ENCODE data around the gene UAP1L1. TPM values are rescaled to one million over a fixed set of nuclear protein-coding genes. Genes with fewer than 3 reads are reported as not detected.

The UAP1L1 gene
- total and polyA plus RNA-seq, 11 donors = 3.9 to 15.1 (median 9.4) TPM

GRCh38 chr9:137086531-137087408 lies 9.5 kb downstream of the UAP1L1 start, which contains the start of gene MAN1B1:
TSS of gene MAN1B1 (plus strand) at chr9:137086985. CDS start at chr9:137087000, 15 bp downstream.
- Histone ChIP-seq H3K4me1 (peaks cover 0 to 31% (median 21%) of the 10 kb centered on the region in 12 donors), H3K36me3 (peaks cover 0 to 35% (median 29%) of the 10 kb centered on the region in 9 donors), H3K9me3 (no peaks in the 10 kb centered on the region), H3K27ac (peak within 1 kb of the TSS; percentile 85 to 97 (median 96)), H3K27me3 (no peaks in the 10 kb centered on the region), H3K4me3 (peak within 1 kb of the TSS; percentile 56 to 94 (median 78))
- WGBS, 4 donors = 0% methylated on average over 34 to 101 of the region's 101 CpGs
- ATAC-seq (peak; percentile 90 to 97 (median 94)), DNase-seq (peak; percentile 98 to 100 (median 99))
- intact Hi-C loops (cut with DNase I) = no loop called here
- TF ChIP-seq POLR2A (IDR thresholded peaks at IDR 0.05) (peak in 1 of 2 donors; percentile 77), CTCF (IDR thresholded peaks at IDR 0.05) (peak in 1 of 12 donors; percentile 15)

GRCh38 chr9:137087409-137087925 lies 10.2 kb downstream of the UAP1L1 start:
- intact Hi-C loops (cut with DNase I) = no loop called here
- Histone ChIP-seq H3K36me3 (peaks cover 0 to 35% (median 30%) of the 10 kb centered on the region in 9 donors), H3K27me3 (no peaks in the 10 kb centered on the region), H3K9me3 (no peaks in the 10 kb centered on the region), H3K4me1 (peaks cover 0 to 31% (median 21%) of the 10 kb centered on the region in 12 donors), H3K4me3 (peak overlapping the region; percentile 56 to 94 (median 78)), H3K27ac (peak overlapping the region; percentile 70 to 97 (median 96))
- WGBS, 4 donors = 11 to 23% (median 16%) methylated on average over 13 to 22 of the region's 22 CpGs
- ATAC-seq (no peak), DNase-seq (peak in 1 of 5 donors; percentile 47)
- TF ChIP-seq CTCF (IDR thresholded peaks at IDR 0.05) (no peak), POLR2A (IDR thresholded peaks at IDR 0.05) (no peak)

GRCh38 chr9:137088121-137088520 lies 10.8 kb downstream of the UAP1L1 start:
- Histone ChIP-seq H3K27ac (no peak overlapping the region), H3K9me3 (no peaks in the 10 kb centered on the region), H3K4me3 (peak overlapping the region in 2 of 12 donors; percentile 79 to 94), H3K4me1 (peaks cover 0 to 31% (median 21%) of the 10 kb centered on the region in 12 donors), H3K36me3 (peaks cover 0 to 40% (median 30%) of the 10 kb centered on the region in 9 donors), H3K27me3 (no peaks in the 10 kb centered on the region)
- ATAC-seq (no peak), DNase-seq (no peak)
- no peak for TF ChIP-seq CTCF (IDR thresholded peaks at IDR 0.05)
- no peak for TF ChIP-seq POLR2A (IDR thresholded peaks at IDR 0.05)
- intact Hi-C loops (cut with DNase I) = no loop called here
- 86 to 90% (median 87%) methylated on average over 5 of the region's 5 CpGs for WGBS, 4 donors
